ENCODE results near the gene DYNC1H1.

DNA sequence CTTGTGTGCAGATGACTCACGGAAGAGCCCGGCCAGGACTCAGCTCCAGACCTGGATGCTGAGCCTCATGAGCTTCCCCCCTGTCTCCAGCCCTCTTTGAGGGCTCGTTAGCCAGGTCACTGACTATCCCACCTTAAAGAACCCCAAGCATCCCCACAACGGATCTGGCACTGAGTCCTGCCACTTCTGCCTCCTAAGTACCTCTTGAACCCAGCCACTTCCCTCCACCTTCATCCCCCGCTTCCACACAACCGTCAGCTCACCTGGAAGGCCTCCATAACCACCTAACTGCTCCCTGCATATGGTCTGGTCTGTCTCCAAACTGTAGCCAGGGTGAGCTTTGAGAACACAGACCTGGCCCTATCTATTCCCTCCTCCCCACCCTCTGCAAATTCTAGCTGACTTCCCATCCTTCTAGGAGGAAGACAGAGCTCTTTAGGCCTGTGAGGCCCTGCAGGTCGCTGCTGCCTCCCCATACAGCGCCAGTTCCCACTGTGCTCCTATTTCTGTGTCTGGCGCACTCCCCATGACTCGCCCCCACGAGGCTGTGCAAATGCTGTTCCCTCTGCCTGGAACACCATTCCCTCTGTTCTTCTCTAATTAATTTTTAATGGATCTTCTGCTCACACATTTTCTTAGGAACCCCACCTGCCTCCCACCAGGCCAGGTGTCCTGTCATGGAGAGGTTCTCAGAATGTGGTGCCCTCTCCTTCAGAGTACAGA, 125.4 kb downstream of the DYNC1H1 start:
- no peak for TF ChIP-seq CTCF (IDR thresholded peaks at IDR 0.05; ENCODE audit: poor library complexity)
- no peak for TF ChIP-seq EZH2 (IDR thresholded peaks at IDR 0.05; ENCODE audit: borderline replicate concordance)
- TF ChIP-seq EZH2phosphoT487 (IDR thresholded peaks at IDR 0.05; ENCODE audit: low read depth, severe bottlenecking, unreplicated experiment) = no peak

All from hepatocyte (in vitro differentiated cells).